Body of pancreas (tissue), 4 donors: ENCODE results near the gene UGT1A5.

Experiments used
- CTCF ChIP-seq, 7 experiments: fragments of 450-650 bp in 4 of 7; fragments of 200-600 bp in 3 of 7; sonication (generic) in 3 of 7; IDR thresholded peaks; one replicate each; pipeline ENCODE4 v1.5.1; 2016 to 2019; ENCODE audit warnings: antibody characterized with exemption in 7 of 7
- POLR2A ChIP-seq, 3 donors: fragments of 450-650 bp; IDR thresholded peaks; one replicate each; pipeline ENCODE4 v1.6.1; 2016; ENCODE audit warnings: antibody characterized with exemption in 3 of 3, mild to moderate bottlenecking in 2 of 3

- TF ChIP-seq POLR2A (IDR thresholded peaks at IDR 0.05), result no peak
- no peak for TF ChIP-seq CTCF (IDR thresholded peaks at IDR 0.05)
Measured at GRCh38 chr2:233690444-233690843, 22.3 kb upstream of the UGT1A5 start.
